GM12878 (cell line): ENCODE data around the gene NPTX1.

Experiments
- ATF3 ChIP-seq: IDR thresholded peaks from 2 replicates; pipeline ENCODE4 v1.6.1; 2011; ENCODE audit warnings: low read depth, mild to moderate bottlenecking, low read length, moderate library complexity, borderline replicate concordance; ENCODE audit errors: extremely low read depth
- CHD4 ChIP-seq: fragments of 200-600 bp; sonication (generic); IDR thresholded peaks from 2 replicates; pipeline ENCODE4 v1.6.1; 2016; ENCODE audit warnings: mild to moderate bottlenecking
- CTCF ChIP-seq, 3 experiments: IDR thresholded peaks in 2 of 3; conservative IDR thresholded peaks in 1 of 3; 2 replicates each; pipeline ENCODE4 v1.5.1; 2011; ENCODE audit warnings: low read depth in 3 of 3, low read length in 3 of 3, mild to moderate bottlenecking in 3 of 3, control low read depth in 2 of 3, moderate library complexity in 2 of 3, inconsistent platforms in 1 of 3, mixed read lengths in 1 of 3; ENCODE audit not compliant: control insufficient read depth in 2 of 3, insufficient read depth in 1 of 3; ENCODE audit errors: extremely low read depth in 1 of 3
- EZH2 ChIP-seq: IDR thresholded peaks from 2 replicates; pipeline ENCODE4 v1.6.1; 2012; ENCODE audit warnings: low read depth, mild to moderate bottlenecking, control low read depth, inconsistent platforms, low read length, borderline replicate concordance; ENCODE audit not compliant: control insufficient read depth
- FOS ChIP-seq: IDR thresholded peaks from 3 replicates; pipeline ENCODE4 v1.6.1; 2011; ENCODE audit warnings: borderline replicate concordance; ENCODE audit not compliant: insufficient read length; ENCODE audit errors: extremely low read depth
- NRF1 ChIP-seq: conservative IDR thresholded peaks from 2 replicates; pipeline ENCODE4 v1.6.1; 2011; ENCODE audit warnings: mild to moderate bottlenecking, low read depth, low read length, improper control_type of control experiment
- POLR2A ChIP-seq: IDR thresholded peaks from 2 replicates; pipeline ENCODE4 v1.6.1; 2011; ENCODE audit warnings: low read depth, mild to moderate bottlenecking, low read length
- POLR2AphosphoS5 ChIP-seq: IDR thresholded peaks from 2 replicates; pipeline ENCODE4 v1.6.1; 2011; ENCODE audit warnings: mild to moderate bottlenecking, low read length, inconsistent platforms
- RFX5 ChIP-seq: IDR thresholded peaks from 2 replicates; pipeline ENCODE4 v1.6.1; 2011; ENCODE audit warnings: low read depth, low read length, improper control_type of control experiment
- ZBTB33 ChIP-seq: fragments of 450-650 bp; IDR thresholded peaks from 2 replicates; pipeline ENCODE4 v1.6.1; 2017; ENCODE audit warnings: mild to moderate bottlenecking
- ZNF274 ChIP-seq: IDR thresholded peaks from one replicate; pipeline ENCODE4 v1.8.0; 2011; ENCODE audit not compliant: insufficient read length, insufficient read depth

GRCh38 chr17:80422981-80423380 lies 53.4 kb downstream of the NPTX1 start:
- TF ChIP-seq POLR2A (0 out of 2 replicates have a peak, but pooled peaks have one; percentile 31), ZBTB33 (no peak), POLR2AphosphoS5 (no peak), ATF3 (no peak), CTCF (IDR thresholded peaks at IDR 0.05 in 2 of 3, conservative IDR thresholded peaks at IDR 0.05 in 1 of 3; ENCODE audit: control insufficient read depth in 2 of 3, extremely low read depth in 1 of 3, insufficient read depth in 1 of 3, low read depth in 3 of 3, low read length in 3 of 3) (no peak), CHD4 (no peak), RFX5 (no peak), ZNF274 (no peak), FOS (no peak), EZH2 (no peak), NRF1 (no peak)
